HCT116 (cell line): ENCODE measurements around the gene TCEA3. TPM values are rescaled to one million over a fixed set of nuclear protein-coding genes. Genes with fewer than 3 reads are reported as not detected.

Experiments used
- ATAC-seq: fragments of 200-7000 bp; cut with Tn5 transposase; 2 replicates; pipeline ENCODE4 v1.9.1; 2020; ENCODE audit warnings: mild to moderate bottlenecking, moderate library complexity
- BruUV-seq: library from RNA; stranded (reverse); fragments of 400-500 nt; replicated peaks from 2 replicates; lab custom pipeline; 2021; lab: Mats Ljungman, UMichigan
- CTCF ChIA-PET: fragments of 300-600 bp; sonication (Branson Sonifier 250); formaldehyde crosslinking; loops from one replicate; lab custom pipeline; 2021; ENCODE audit warnings: antibody characterized with exemption; lab: Charles Lee
- POLR2A ChIA-PET: fragments of 300-600, 350-600 bp; sonication (Branson Sonifier 250); formaldehyde crosslinking; loops from one replicate; lab custom pipeline; 2021; ENCODE audit warnings: antibody characterized with exemption; lab: Charles Lee
- RAD21 ChIA-PET, 2 experiments: fragments of 300-600 bp; sonication (Branson Sonifier 250); formaldehyde crosslinking; loops; one replicate each; lab custom pipeline; 2023; ENCODE audit warnings: low total read pairs in 2 of 2; ENCODE audit not compliant: uncharacterized antibody in 2 of 2, unreplicated experiment in 2 of 2, low non-redundant PET in 1 of 2; lab: Charles Lee
- DNase-seq: peaks from one replicate; pipeline ENCODE4 v3.0.0-alpha.2; 2010; ENCODE audit warnings: low read depth, low spot score
- H2AFZ ChIP-seq: fragments of 200-600 bp; shearing (Covaris generic), sonication (generic); 2 replicates; pipeline ENCODE4 v1.6.1; 2017; ENCODE audit warnings: low read depth, mixed run types, mixed read lengths, antibody characterized with exemption, low read length; ENCODE audit not compliant: poor library complexity, severe bottlenecking
- H3K27ac ChIP-seq: 2 replicates; pipeline ENCODE4 v1.5.1; 2012; ENCODE audit warnings: low read depth, low read length
- H3K27me3 ChIP-seq: fragments of 200-600 bp; sonication (generic); 2 replicates; pipeline ENCODE4 v1.6.1; 2016; ENCODE audit warnings: mixed run types, low read length, mixed read lengths; ENCODE audit not compliant: insufficient read depth
- H3K36me3 ChIP-seq, 2 experiments: fragments of 200-500 bp in 1 of 2; fragments of 200-600 bp in 1 of 2; sonication (Bioruptor generic) in 1 of 2; sonication (generic) in 1 of 2; 2 replicates each; pipeline versions ENCODE4 v1.5.1 to v1.6.1; 2014 to 2016; ENCODE audit warnings: low read length in 2 of 2, inconsistent platforms in 1 of 2, mixed read lengths in 1 of 2, mixed run types in 1 of 2; ENCODE audit not compliant: insufficient read depth in 2 of 2, control insufficient read depth in 1 of 2
- H3K4me1 ChIP-seq, 2 experiments: fragments of 200-600 bp in 1 of 2; sonication (generic) in 1 of 2; 2 replicates each; pipeline versions ENCODE4 v1.5.1 to v1.6.1; 2012 to 2017; ENCODE audit warnings: low read length in 2 of 2, inconsistent platforms in 1 of 2, mild to moderate bottlenecking in 1 of 2, mixed read lengths in 1 of 2, mixed run types in 1 of 2, moderate library complexity in 1 of 2; ENCODE audit not compliant: insufficient read depth in 2 of 2, control insufficient read depth in 1 of 2
- H3K4me2 ChIP-seq: fragments of 200-600 bp; sonication (generic); 2 replicates; pipeline ENCODE4 v1.6.1; 2017; ENCODE audit warnings: mixed run types, low read length, mixed read lengths
- H3K4me3 ChIP-seq, 2 experiments: fragments of 200-600 bp in 1 of 2; sonication (generic) in 1 of 2; replicated peaks in 1 of 2; 2 replicates each; pipeline ENCODE4 v1.5.1; 2011 to 2016; ENCODE audit warnings: low read length in 2 of 2, control low read depth in 1 of 2, low read depth in 1 of 2, mild to moderate bottlenecking in 1 of 2, mixed read lengths in 1 of 2, mixed run types in 1 of 2
- H3K79me2 ChIP-seq: fragments of 200-600 bp; sonication (generic); 2 replicates; pipeline ENCODE4 v1.6.1; 2017; ENCODE audit warnings: mild to moderate bottlenecking, mixed run types, low read length, moderate library complexity, mixed read lengths; ENCODE audit not compliant: insufficient read depth
- H3K9ac ChIP-seq: fragments of 200-600 bp; sonication (generic); 2 replicates; pipeline ENCODE4 v1.6.1; 2016; ENCODE audit warnings: low read length, mixed read lengths
- H3K9me2 ChIP-seq: fragments of 200-600 bp; sonication (generic), shearing (Covaris generic); 2 replicates; pipeline ENCODE4 v1.6.1; 2017; ENCODE audit warnings: mixed run types, mild to moderate bottlenecking, moderate library complexity; ENCODE audit not compliant: insufficient read depth
- H3K9me3 ChIP-seq, 2 experiments: fragments of 200-500 bp in 1 of 2; fragments of 200-600 bp in 1 of 2; sonication (Bioruptor generic) in 1 of 2; sonication (generic) in 1 of 2; 2 replicates each; pipeline ENCODE4 v1.6.1; 2014 to 2017; ENCODE audit warnings: low read length in 2 of 2, mixed read lengths in 2 of 2, inconsistent platforms in 1 of 2, low read depth in 1 of 2, mild to moderate bottlenecking in 1 of 2, mixed run types in 1 of 2, moderate library complexity in 1 of 2; ENCODE audit not compliant: control insufficient read depth in 1 of 2, insufficient read depth in 1 of 2
- H4K20me1 ChIP-seq: fragments of 200-600 bp; sonication (generic), shearing (Covaris generic); 2 replicates; pipeline ENCODE4 v1.6.1; 2017; ENCODE audit warnings: mixed run types, mild to moderate bottlenecking, moderate library complexity; ENCODE audit not compliant: insufficient read depth
- ATF3 ChIP-seq: IDR thresholded peaks from 2 replicates; pipeline ENCODE4 v1.6.1; 2012
- CEBPB ChIP-seq: IDR thresholded peaks from 2 replicates; pipeline ENCODE4 v1.6.1; 2012; ENCODE audit warnings: low read depth
- EGR1 ChIP-seq: IDR thresholded peaks from 2 replicates; pipeline ENCODE4 v1.6.1; 2012; ENCODE audit warnings: low read depth
- EZH2phosphoT487 ChIP-seq: fragments of 200-600 bp; IDR thresholded peaks from 2 replicates; pipeline ENCODE4 v1.6.1; 2018; ENCODE audit warnings: antibody characterized with exemption, borderline replicate concordance
- MAX ChIP-seq: IDR thresholded peaks from 2 replicates; pipeline ENCODE4 v1.6.1; 2012
- POLR2A ChIP-seq: IDR thresholded peaks from 2 replicates; pipeline ENCODE4 v1.7.0; 2011; ENCODE audit warnings: borderline replicate concordance; ENCODE audit not compliant: insufficient read depth, insufficient read length; ENCODE audit errors: extremely low read depth
- POLR2AphosphoS5 ChIP-seq: IDR thresholded peaks from 2 replicates; pipeline ENCODE4 v1.6.1; 2011; ENCODE audit warnings: mild to moderate bottlenecking, low read depth, low read length, moderate library complexity
- RAD21 ChIP-seq: IDR thresholded peaks from 2 replicates; pipeline ENCODE4 v1.6.1; 2012; ENCODE audit warnings: low read depth, mild to moderate bottlenecking
- REST ChIP-seq: IDR thresholded peaks from 2 replicates; pipeline ENCODE4 v1.6.1; 2012; ENCODE audit warnings: low read depth
- SIN3A ChIP-seq: IDR thresholded peaks from 2 replicates; pipeline ENCODE4 v1.6.1; 2012; ENCODE audit warnings: low read depth
- SRF ChIP-seq: IDR thresholded peaks from 2 replicates; pipeline ENCODE4 v1.6.1; 2012; ENCODE audit warnings: low read depth
- TCF7L2 ChIP-seq: IDR thresholded peaks from 2 replicates; pipeline ENCODE4 v1.7.0; 2011; ENCODE audit warnings: borderline replicate concordance, inconsistent platforms; ENCODE audit not compliant: insufficient read depth, insufficient read length; ENCODE audit errors: extremely low read depth
- ZBTB33 ChIP-seq: IDR thresholded peaks from 2 replicates; pipeline ENCODE4 v1.6.1; 2011; ENCODE audit warnings: mild to moderate bottlenecking, low read length, moderate library complexity; ENCODE audit not compliant: insufficient replicate concordance; ENCODE audit errors: extremely low read depth
- ZFX ChIP-seq: fragments of 450-650 bp; IDR thresholded peaks from 2 replicates; pipeline ENCODE4 v1.6.1; 2017
- intact Hi-C: fragments of 100-400 bp; cut with micrococcal nuclease; formaldehyde crosslinking; loops from 2 replicates; pipeline ENCODE4 v1.10.0; 2022
- total RNA-seq: library from RNA; stranded (reverse); gene quantifications from one replicate; pipeline ENCODE4 v1.2.1, GENCODE V29; 2021; ENCODE audit not compliant: unreplicated experiment

Gene TCEA3
- total RNA-seq, 1 experiment from 2014 or later, result 3.7 TPM

- no peaks in the 10 kb centered on the region for H4K20me1 ChIP-seq
- ATAC-seq (no peak), DNase-seq (no peak)
- no peaks in the 10 kb centered on the region for H3K79me2 ChIP-seq
- ChIA-PET CTCF (interaction anchor here (1.4 kb wide), 1 partner anchor 16 kb away, joined by 5 read pairs; no protein-coding TSS in a partner anchor), POLR2A (no interaction called here), RAD21 (no interaction called here)
- no peaks in the 10 kb centered on the region for H3K36me3 ChIP-seq
- no peak overlapping the region for H3K4me3 ChIP-seq
- no peak overlapping the region for H3K4me2 ChIP-seq
- intact Hi-C loops, result no loop called here
- TF ChIP-seq POLR2A (no peak), ZBTB33 (no peak), POLR2AphosphoS5 (no peak), EGR1 (no peak)
- no peak overlapping the region for H2AFZ ChIP-seq
- H3K9me3 ChIP-seq, result no peaks in the 10 kb centered on the region
- no TSS peak for BruUV-seq
- peaks cover 0 to 1% of the 10 kb centered on the region in 2 experiments; a peak in 1 of 4 replicates for H3K4me1 ChIP-seq
- no peak overlapping the region for H3K9ac ChIP-seq
- H3K27me3 ChIP-seq, result no peaks in the 10 kb centered on the region
- no peaks in the 10 kb centered on the region for H3K9me2 ChIP-seq
- no peak overlapping the region for H3K27ac ChIP-seq
Measured at GRCh38 chr1:23419180-23419579, 5.4 kb downstream of the TCEA3 start.

- Histone ChIP-seq H3K27ac (no peak overlapping the region), H3K9me2 (no peaks in the 10 kb centered on the region), H3K9ac (no peak overlapping the region), H3K79me2 (no peaks in the 10 kb centered on the region), H3K4me3 (no peak overlapping the region), H3K36me3 (no peaks in the 10 kb centered on the region), H3K4me1 (no peaks in the 10 kb centered on the region), H4K20me1 (no peaks in the 10 kb centered on the region), H3K4me2 (no peak overlapping the region), H3K9me3 (no peaks in the 10 kb centered on the region), H2AFZ (no peak overlapping the region), H3K27me3 (no peaks in the 10 kb centered on the region)
- POLR2A ChIA-PET, result no interaction called here
- no peak for TF ChIP-seq EZH2phosphoT487
- no peak for TF ChIP-seq MAX
- TF ChIP-seq RAD21, result no peak
- TF ChIP-seq TCF7L2, result no peak
- no peak for TF ChIP-seq EGR1
- no peak for TF ChIP-seq REST
- TF ChIP-seq POLR2AphosphoS5, result no peak
- no peak for TF ChIP-seq SRF
- no peak for TF ChIP-seq ZFX
- no peak for TF ChIP-seq SIN3A
- TF ChIP-seq ATF3, result no peak
- TF ChIP-seq CEBPB, result no peak
- intact Hi-C loops, result no loop called here
- no TSS peak for BruUV-seq
- DNase-seq (no peak), ATAC-seq (no peak)
- RAD21 ChIA-PET, result no interaction called here
- CTCF ChIA-PET, result no interaction called here
Measured at GRCh38 chr1:23417570-23417969, 7.0 kb downstream of the TCEA3 start.
